Stimulated activated memory B cell treated with anti-CD40 and anti-IgM and Interleukin-4, amounts not matched to agents 10 μg/mL and 1 μg/mL and 100 μg/mL, for 72 hours (primary cell): Measurements from ENCODE around the gene CTNNA3.
"Not testable (repeated sequence)": the region's sequence is repeated elsewhere in the genome, so short reads cannot be mapped to it uniquely, and the experiment has no call there.

ENCODE experiments used
- ATAC-seq: fragments of 150-1000 bp; cut with Tn5 transposase; 2 replicates; pipeline ENCODE4 v1.10.0; 2021
- H3K27ac Mint-ChIP-seq: one replicate; pipeline ENCODE4 v1.8.0; 2022; ENCODE audit warnings: mild to moderate bottlenecking, mixed read lengths
- H3K27me3 Mint-ChIP-seq: one replicate; pipeline ENCODE4 v1.8.0; 2022; ENCODE audit warnings: mixed read lengths
- H3K36me3 Mint-ChIP-seq: one replicate; pipeline ENCODE4 v1.8.0; 2022; ENCODE audit warnings: mixed read lengths
- H3K4me1 Mint-ChIP-seq: one replicate; pipeline ENCODE4 v1.8.0; 2022; ENCODE audit warnings: mixed read lengths
- H3K4me3 Mint-ChIP-seq: one replicate; pipeline ENCODE4 v1.8.0; 2022; ENCODE audit warnings: mild to moderate bottlenecking, moderate library complexity, mixed read lengths
- H3K9me3 Mint-ChIP-seq: one replicate; pipeline ENCODE4 v1.8.0; 2022; ENCODE audit warnings: mixed read lengths

CTNNA3 gene

GRCh38 chr10:67452892-67453291, 243.1 kb downstream of the CTNNA3 start:
- no peak for ATAC-seq
- Mint-ChIP-seq H3K9me3 (peaks cover 14% of the 10 kb centered on the region), H3K4me1 (no peaks in the 10 kb centered on the region), H3K27ac (no peak overlapping the region), H3K4me3 (no peak overlapping the region), H3K27me3 (no peaks in the 10 kb centered on the region), H3K36me3 (no peaks in the 10 kb centered on the region)

- Mint-ChIP-seq H3K27me3 (no peaks in the 10 kb centered on the region), H3K9me3 (peaks cover 25% of the 10 kb centered on the region), H3K4me1 (no peaks in the 10 kb centered on the region), H3K27ac (no peak overlapping the region), H3K4me3 (no peak overlapping the region), H3K36me3 (no peaks in the 10 kb centered on the region)
- ATAC-seq: no peak
Observed at GRCh38 chr10:67438605-67439304, 257.2 kb downstream of the CTNNA3 start.

GRCh38 chr10:67433276-67433675, 262.7 kb downstream of the CTNNA3 start:
- no peak for ATAC-seq
- Mint-ChIP-seq H3K4me3 (no peak overlapping the region), H3K9me3 (peaks cover 3% of the 10 kb centered on the region), H3K27me3 (no peaks in the 10 kb centered on the region), H3K27ac (no peak overlapping the region), H3K36me3 (no peaks in the 10 kb centered on the region), H3K4me1 (no peaks in the 10 kb centered on the region)

GRCh38 chr10:67402620-67403019, 293.4 kb downstream of the CTNNA3 start:
- H3K27me3 Mint-ChIP-seq: no peaks in the 10 kb centered on the region
- H3K27ac Mint-ChIP-seq: no peak overlapping the region
- peaks cover 21% of the 10 kb centered on the region for H3K9me3 Mint-ChIP-seq
- H3K4me3 Mint-ChIP-seq: no peak overlapping the region
- H3K36me3 Mint-ChIP-seq: no peaks in the 10 kb centered on the region
- H3K4me1 Mint-ChIP-seq: no peaks in the 10 kb centered on the region
- ATAC-seq: no peak

GRCh38 chr10:67401711-67402110, 294.3 kb downstream of the CTNNA3 start:
- ATAC-seq: no peak

GRCh38 chr10:67386841-67387533, 309.0 kb downstream of the CTNNA3 start:
- H3K27me3 Mint-ChIP-seq: peaks cover 20% of the 10 kb centered on the region
- not testable (repeated sequence) for H3K4me1 Mint-ChIP-seq, H3K36me3 Mint-ChIP-seq, H3K27ac Mint-ChIP-seq, ATAC-seq, H3K9me3 Mint-ChIP-seq, H3K4me3 Mint-ChIP-seq

More at GRCh38 chr10:67401711-67402110, 294.3 kb downstream of the CTNNA3 start:
- Mint-ChIP-seq H3K27ac (no peak overlapping the region), H3K36me3 (no peaks in the 10 kb centered on the region), H3K9me3 (peaks cover 24% of the 10 kb centered on the region), H3K4me1 (no peaks in the 10 kb centered on the region), H3K4me3 (no peak overlapping the region), H3K27me3 (no peaks in the 10 kb centered on the region)

GRCh38 chr10:67386260-67386659, 309.7 kb downstream of the CTNNA3 start:
- ATAC-seq: no peak
- Mint-ChIP-seq H3K36me3 (no peaks in the 10 kb centered on the region), H3K27me3 (peaks cover 20% of the 10 kb centered on the region), H3K9me3 (no peaks in the 10 kb centered on the region), H3K4me3 (no peak overlapping the region), H3K27ac (no peak overlapping the region), H3K4me1 (no peaks in the 10 kb centered on the region)

GRCh38 chr10:67385566-67385965, 310.4 kb downstream of the CTNNA3 start:
- no peak overlapping the region for H3K4me3 Mint-ChIP-seq
- ATAC-seq: no peak
- no peaks in the 10 kb centered on the region for H3K4me1 Mint-ChIP-seq

GRCh38 chr10:67385089-67385488, 310.9 kb downstream of the CTNNA3 start:
- Mint-ChIP-seq H3K9me3 (no peaks in the 10 kb centered on the region), H3K4me1 (no peaks in the 10 kb centered on the region), H3K27me3 (peaks cover 20% of the 10 kb centered on the region), H3K36me3 (no peaks in the 10 kb centered on the region), H3K27ac (no peak overlapping the region), H3K4me3 (no peak overlapping the region)
- no peak for ATAC-seq

More at GRCh38 chr10:67385566-67385965, 310.4 kb downstream of the CTNNA3 start:
- H3K9me3 Mint-ChIP-seq: no peaks in the 10 kb centered on the region
- H3K27ac Mint-ChIP-seq: no peak overlapping the region
- no peaks in the 10 kb centered on the region for H3K36me3 Mint-ChIP-seq
- peaks cover 20% of the 10 kb centered on the region for H3K27me3 Mint-ChIP-seq

- Mint-ChIP-seq H3K27me3 (no peaks in the 10 kb centered on the region), H3K27ac (no peak overlapping the region), H3K9me3 (no peaks in the 10 kb centered on the region), H3K4me3 (no peak overlapping the region), H3K36me3 (no peaks in the 10 kb centered on the region), H3K4me1 (no peaks in the 10 kb centered on the region)
- ATAC-seq: no peak
Observed at GRCh38 chr10:67331121-67331910, 364.7 kb downstream of the CTNNA3 start.

- H3K4me3 Mint-ChIP-seq: no peak overlapping the region
- H3K4me1 Mint-ChIP-seq: no peaks in the 10 kb centered on the region
- no peaks in the 10 kb centered on the region for H3K27me3 Mint-ChIP-seq
- H3K9me3 Mint-ChIP-seq: peaks cover 14% of the 10 kb centered on the region
- H3K36me3 Mint-ChIP-seq: no peaks in the 10 kb centered on the region
- no peak for ATAC-seq
- no peak overlapping the region for H3K27ac Mint-ChIP-seq
Observed at GRCh38 chr10:67327626-67328535, 368.1 kb downstream of the CTNNA3 start.

GRCh38 chr10:67319976-67320375, 376.0 kb downstream of the CTNNA3 start:
- H3K36me3 Mint-ChIP-seq: no peaks in the 10 kb centered on the region
- no peaks in the 10 kb centered on the region for H3K4me1 Mint-ChIP-seq
- no peak for ATAC-seq
- H3K4me3 Mint-ChIP-seq: no peak overlapping the region
- no peak overlapping the region for H3K27ac Mint-ChIP-seq
- H3K9me3 Mint-ChIP-seq: peaks cover 18% of the 10 kb centered on the region
- no peaks in the 10 kb centered on the region for H3K27me3 Mint-ChIP-seq

- Mint-ChIP-seq H3K4me1 (no peaks in the 10 kb centered on the region), H3K27me3 (no peaks in the 10 kb centered on the region), H3K9me3 (peaks cover 18% of the 10 kb centered on the region), H3K36me3 (no peaks in the 10 kb centered on the region), H3K4me3 (no peak overlapping the region), H3K27ac (no peak overlapping the region)
- ATAC-seq: no peak
Observed at GRCh38 chr10:67308912-67309311, 387.1 kb downstream of the CTNNA3 start.

GRCh38 chr10:67306588-67307205, 389.3 kb downstream of the CTNNA3 start:
- no peaks in the 10 kb centered on the region for H3K36me3 Mint-ChIP-seq
- no peak overlapping the region for H3K27ac Mint-ChIP-seq
- peaks cover 8% of the 10 kb centered on the region for H3K9me3 Mint-ChIP-seq
- no peaks in the 10 kb centered on the region for H3K4me1 Mint-ChIP-seq
- no peaks in the 10 kb centered on the region for H3K27me3 Mint-ChIP-seq
- H3K4me3 Mint-ChIP-seq: no peak overlapping the region
- no peak for ATAC-seq
